Gastrocnemius medialis (tissue), 4 donors: ENCODE results near the gene TNFSF13. TPM values are rescaled to one million over a fixed set of nuclear protein-coding genes. Genes with fewer than 3 reads are reported as not detected.
A peak's percentile ranks its signal among the peaks of the same experiment; 100 is the strongest.

ENCODE experiments used
- ATAC-seq, 2 donors: fragments of 150-250 bp; one replicate each; pipeline ENCODE4 v1.9.1; 2016
- DNase-seq, 2 donors: peaks; one replicate each; pipeline ENCODE4 v3.0.0-alpha.2; 2019
- H3K27ac ChIP-seq, 4 donors: fragments of 200-600 bp; sonication (generic); 1 replicate in 1 of 4; 2 replicates in 3 of 4; pipeline ENCODE4 v1.5.1; 2016 to 2018; ENCODE audit warnings: mild to moderate bottlenecking in 2 of 4, moderate library complexity in 1 of 4
- H3K27me3 ChIP-seq, 3 donors: fragments of 200-600 bp; sonication (generic) in 2 of 3; 1 replicate in 1 of 3; 2 replicates in 2 of 3; pipeline versions ENCODE4 v1.5.1 to v1.6.0; 2016 to 2019; ENCODE audit warnings: mild to moderate bottlenecking in 1 of 3, moderate library complexity in 1 of 3
- H3K36me3 ChIP-seq, 2 donors: fragments of 200-600 bp; sonication (generic) in 1 of 2; one replicate each; pipeline ENCODE4 v1.5.1; 2017 to 2018
- H3K4me1 ChIP-seq, 2 donors: fragments of 200-600 bp; sonication (generic) in 1 of 2; one replicate each; pipeline ENCODE4 v1.5.1; 2016 to 2017; ENCODE audit warnings: mild to moderate bottlenecking in 2 of 2
- H3K4me3 ChIP-seq, 4 donors: fragments of 200-600 bp; sonication (generic) in 3 of 4; 1 replicate in 1 of 4; 2 replicates in 3 of 4; pipeline ENCODE4 v1.5.1; 2016 to 2019; ENCODE audit warnings: mild to moderate bottlenecking in 2 of 4
- H3K9me3 ChIP-seq, 3 donors: fragments of 200-600 bp; sonication (generic) in 2 of 3; 1 replicate in 1 of 3; 2 replicates in 2 of 3; pipeline ENCODE4 v1.5.1; 2016 to 2019
- POLR2A ChIP-seq, 2 donors: fragments of 450-650 bp; IDR thresholded peaks; one replicate each; pipeline ENCODE4 v1.6.1; 2017; ENCODE audit warnings: antibody characterized with exemption in 2 of 2, mild to moderate bottlenecking in 2 of 2, moderate library complexity in 2 of 2
- in situ Hi-C, 4 donors: fragments of 200-750 bp; cut with MboI; loops; one replicate each; pipeline versions ENCODE4 v1.15.0 to v1.8.0; 2017; ENCODE audit warnings: low sequenced_read_pairs in 4 of 4
- intact Hi-C: fragments of 100-400 bp; cut with DNase I; formaldehyde crosslinking; loops from one replicate; pipeline ENCODE4 v1.15.1; 2023; ENCODE audit warnings: low total_unique reads
- total RNA-seq, 4 donors: library from RNA; depleted of rRNA; stranded (reverse); fragments of >200 nt; gene quantifications; one replicate each; pipeline versions ENCODE4 v1.1.0 to v1.2.3, GENCODE V29; 2016
- TF ChIP-seq, protein P1 (sequence below), 5 experiments: fragments of 450-650 bp in 3 of 5; fragments of 200-600 bp in 2 of 5; sonication (generic) in 2 of 5; IDR thresholded peaks in 4 of 5; conservative IDR thresholded peaks in 1 of 5; 1 replicate in 4 of 5; 2 replicates in 1 of 5; pipeline ENCODE4 v1.5.1; 2016 to 2019; ENCODE audit warnings: antibody characterized with exemption in 5 of 5, mild to moderate bottlenecking in 3 of 5, moderate library complexity in 3 of 5

The TNFSF13 gene, protein sequence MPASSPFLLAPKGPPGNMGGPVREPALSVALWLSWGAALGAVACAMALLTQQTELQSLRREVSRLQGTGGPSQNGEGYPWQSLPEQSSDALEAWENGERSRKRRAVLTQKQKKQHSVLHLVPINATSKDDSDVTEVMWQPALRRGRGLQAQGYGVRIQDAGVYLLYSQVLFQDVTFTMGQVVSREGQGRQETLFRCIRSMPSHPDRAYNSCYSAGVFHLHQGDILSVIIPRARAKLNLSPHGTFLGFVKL
- 1 to 10 TPM; 2.8 to 8.4 (median 5.0) TPM for total RNA-seq

DNA sequence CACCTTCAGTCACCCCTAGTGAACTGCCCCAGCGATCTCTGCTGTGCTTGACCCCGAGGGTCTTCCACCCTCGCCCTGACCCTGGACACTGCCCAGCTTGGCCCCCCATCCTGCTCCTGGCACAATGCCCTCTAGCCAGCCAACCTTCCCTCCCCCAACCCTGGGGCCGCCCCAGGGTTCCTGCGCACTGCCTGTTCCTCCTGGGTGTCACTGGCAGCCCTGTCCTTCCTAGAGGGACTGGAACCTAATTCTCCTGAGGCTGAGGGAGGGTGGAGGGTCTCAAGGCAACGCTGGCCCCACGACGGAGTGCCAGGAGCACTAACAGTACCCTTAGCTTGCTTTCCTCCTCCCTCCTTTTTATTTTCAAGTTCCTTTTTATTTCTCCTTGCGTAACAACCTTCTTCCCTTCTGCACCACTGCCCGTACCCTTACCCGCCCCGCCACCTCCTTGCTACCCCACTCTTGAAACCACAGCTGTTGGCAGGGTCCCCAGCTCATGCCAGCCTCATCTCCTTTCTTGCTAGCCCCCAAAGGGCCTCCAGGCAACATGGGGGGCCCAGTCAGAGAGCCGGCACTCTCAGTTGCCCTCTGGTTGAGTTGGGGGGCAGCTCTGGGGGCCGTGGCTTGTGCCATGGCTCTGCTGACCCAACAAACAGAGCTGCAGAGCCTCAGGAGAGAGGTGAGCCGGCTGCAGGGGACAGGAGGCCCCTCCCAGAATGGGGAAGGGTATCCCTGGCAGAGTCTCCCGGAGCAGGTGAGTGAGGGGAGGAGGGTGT lies at the start of gene TNFSF13:
TNFSF13 (plus strand) TSS at position 207 of the 776 bp plus-strand sequence; CDS start at position 497, 290 bp downstream.
- no peak for ATAC-seq
- Histone ChIP-seq H3K27me3 (no peaks in the 10 kb centered on the region), H3K4me3 (peak within 1 kb of the TSS; percentile 46 to 95 (median 48)), H3K36me3 (peaks cover 0 to 9% of the 10 kb centered on the region in 2 donors), H3K9me3 (no peaks in the 10 kb centered on the region), H3K27ac (peak within 1 kb of the TSS; percentile 93 to 96 (median 96)), H3K4me1 (peaks cover 44 to 54% of the 10 kb centered on the region in 2 donors)
- no peak for DNase-seq
- in situ Hi-C loops = loop anchor here in 1 of 4 donors (10.0 to 25.0 kb wide), 2 partner anchors 54 to 121 kb away; partner anchors contain the start of genes CHRNB1, FGF11, SPEM2 and SPEM3
- TF ChIP-seq POLR2A (IDR thresholded peaks at IDR 0.05) = no peak
- TF ChIP-seq, protein P1, sequence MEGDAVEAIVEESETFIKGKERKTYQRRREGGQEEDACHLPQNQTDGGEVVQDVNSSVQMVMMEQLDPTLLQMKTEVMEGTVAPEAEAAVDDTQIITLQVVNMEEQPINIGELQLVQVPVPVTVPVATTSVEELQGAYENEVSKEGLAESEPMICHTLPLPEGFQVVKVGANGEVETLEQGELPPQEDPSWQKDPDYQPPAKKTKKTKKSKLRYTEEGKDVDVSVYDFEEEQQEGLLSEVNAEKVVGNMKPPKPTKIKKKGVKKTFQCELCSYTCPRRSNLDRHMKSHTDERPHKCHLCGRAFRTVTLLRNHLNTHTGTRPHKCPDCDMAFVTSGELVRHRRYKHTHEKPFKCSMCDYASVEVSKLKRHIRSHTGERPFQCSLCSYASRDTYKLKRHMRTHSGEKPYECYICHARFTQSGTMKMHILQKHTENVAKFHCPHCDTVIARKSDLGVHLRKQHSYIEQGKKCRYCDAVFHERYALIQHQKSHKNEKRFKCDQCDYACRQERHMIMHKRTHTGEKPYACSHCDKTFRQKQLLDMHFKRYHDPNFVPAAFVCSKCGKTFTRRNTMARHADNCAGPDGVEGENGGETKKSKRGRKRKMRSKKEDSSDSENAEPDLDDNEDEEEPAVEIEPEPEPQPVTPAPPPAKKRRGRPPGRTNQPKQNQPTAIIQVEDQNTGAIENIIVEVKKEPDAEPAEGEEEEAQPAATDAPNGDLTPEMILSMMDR (IDR thresholded peaks at IDR 0.05 in 4 of 5, conservative IDR thresholded peaks at IDR 0.05 in 1 of 5) = no peak
- intact Hi-C loops = no loop called here

DNA sequence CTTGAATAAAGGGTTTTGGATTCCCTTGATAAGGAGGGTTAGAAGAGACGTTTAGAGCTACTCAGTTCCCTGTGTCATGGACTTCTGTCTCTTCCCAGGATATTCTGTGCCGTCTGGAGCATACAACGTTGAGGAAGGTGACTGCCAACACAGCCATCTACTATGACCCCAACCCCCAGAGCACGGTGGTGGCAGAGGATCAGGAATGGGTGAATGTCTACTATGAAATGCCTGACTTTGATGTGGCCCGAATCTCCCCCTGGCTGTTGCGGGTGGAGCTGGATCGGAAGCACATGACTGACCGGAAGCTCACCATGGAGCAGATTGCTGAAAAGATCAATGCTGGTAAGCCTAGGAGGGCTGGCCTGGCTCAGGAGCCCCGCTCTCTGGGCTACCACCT lies 49.7 kb upstream of the TNFSF13 start:
- Histone ChIP-seq H3K4me1 (no peaks in the 10 kb centered on the region), H3K9me3 (no peaks in the 10 kb centered on the region), H3K27ac (no peak overlapping the region), H3K36me3 (peaks cover 3 to 90% of the 10 kb centered on the region in 2 donors), H3K4me3 (no peak overlapping the region), H3K27me3 (no peaks in the 10 kb centered on the region)
- in situ Hi-C loops = loop anchor here in 2 of 4 donors (10.0 to 25.0 kb wide), 3 partner anchors 46 to 178 kb away; partner anchors contain the start of genes TP53 (in 2 of the 2), WRAP53 (in 2 of the 2), KCTD11 (in 1 of the 2) and TMEM95 (in 1 of the 2)
- TF ChIP-seq, protein P1 (IDR thresholded peaks at IDR 0.05 in 4 of 5, conservative IDR thresholded peaks at IDR 0.05 in 1 of 5) = no peak
- no peak for TF ChIP-seq POLR2A (IDR thresholded peaks at IDR 0.05)
- DNase-seq (no peak), ATAC-seq (no peak)
- intact Hi-C loops = no loop called here

DNA sequence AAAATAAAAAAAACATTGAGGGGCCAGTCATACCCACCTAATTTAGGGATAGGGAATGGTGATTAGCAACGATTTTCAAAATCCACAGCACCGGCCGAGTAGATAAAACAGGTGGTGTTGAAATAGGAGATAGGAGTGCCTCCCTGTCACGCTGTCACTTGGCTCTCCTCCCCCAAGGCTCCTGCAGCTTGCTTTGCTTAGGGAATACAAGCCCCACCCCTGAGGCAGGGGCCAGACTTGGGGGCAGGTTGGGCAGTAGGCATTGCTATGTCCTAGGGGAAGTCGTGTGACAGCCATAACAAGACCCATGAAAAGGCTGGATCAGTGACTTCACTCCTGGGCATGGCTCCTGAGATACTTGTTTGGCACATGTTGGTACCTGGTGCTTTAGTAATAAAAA lies 48.6 kb upstream of the TNFSF13 start:
- Histone ChIP-seq H3K4me3 (no peak overlapping the region), H3K27ac (peak overlapping the region; percentile 10 to 62 (median 30)), H3K27me3 (no peaks in the 10 kb centered on the region), H3K36me3 (peaks cover 2 to 86% of the 10 kb centered on the region in 2 donors), H3K4me1 (no peaks in the 10 kb centered on the region), H3K9me3 (no peaks in the 10 kb centered on the region)
- ATAC-seq = peak; percentile 71 to 85
- peak; percentile 19 to 76 for DNase-seq
- in situ Hi-C loops (loop anchor here in 2 of 4 donors (10.0 to 25.0 kb wide), 3 partner anchors 45 to 177 kb away; partner anchors contain the start of genes TP53 (in 2 of the 2), WRAP53 (in 2 of the 2), KCTD11 (in 1 of the 2) and TMEM95 (in 1 of the 2)), intact Hi-C loops (no loop called here)
- TF ChIP-seq, protein P1 (IDR thresholded peaks at IDR 0.05 in 4 of 5, conservative IDR thresholded peaks at IDR 0.05 in 1 of 5) = no peak
- no peak for TF ChIP-seq POLR2A (IDR thresholded peaks at IDR 0.05)

DNA sequence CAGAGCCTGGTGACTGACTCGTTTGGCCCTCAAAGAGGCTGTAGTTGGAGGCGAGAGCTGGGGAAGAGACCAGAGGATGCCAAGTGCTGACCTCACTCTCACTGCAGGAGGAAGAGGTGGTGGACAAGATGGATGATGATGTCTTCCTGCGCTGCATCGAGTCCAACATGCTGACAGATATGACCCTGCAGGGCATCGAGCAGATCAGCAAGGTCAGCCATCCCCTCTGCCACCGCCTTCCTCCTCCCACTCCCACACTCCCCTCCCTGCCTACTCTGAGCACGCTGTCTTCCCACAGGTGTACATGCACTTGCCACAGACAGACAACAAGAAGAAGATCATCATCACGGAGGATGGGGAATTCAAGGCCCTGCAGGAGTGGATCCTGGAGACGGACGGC lies 47.4 kb upstream of the TNFSF13 start:
- intact Hi-C loops = no loop called here
- no peak for TF ChIP-seq POLR2A (IDR thresholded peaks at IDR 0.05)
- TF ChIP-seq, protein P1 (IDR thresholded peaks at IDR 0.05 in 4 of 5, conservative IDR thresholded peaks at IDR 0.05 in 1 of 5) = no peak
- DNase-seq (no peak), ATAC-seq (no peak)
- in situ Hi-C loops = loop anchor here in 2 of 4 donors (25.0 kb wide), 2 partner anchors 149 to 176 kb away; partner anchors contain the start of genes TP53 (in 2 of the 2), WRAP53 (in 2 of the 2), KCTD11 (in 1 of the 2) and TMEM95 (in 1 of the 2)
- Histone ChIP-seq H3K27me3 (no peaks in the 10 kb centered on the region), H3K4me1 (no peaks in the 10 kb centered on the region), H3K4me3 (no peak overlapping the region), H3K9me3 (no peaks in the 10 kb centered on the region), H3K36me3 (peaks cover 0 to 76% of the 10 kb centered on the region in 2 donors), H3K27ac (no peak overlapping the region)
